GM11168 (cell line): ENCODE data around the gene ATF7IP2.

Experiments
- in situ Hi-C: fragments of 300-500 bp; cut with MboI; formaldehyde crosslinking; loops from one replicate; pipeline ENCODE4 v1.12.0; 2022; ENCODE audit warnings: low sequenced_read_pairs; ENCODE audit not compliant: unreplicated experiment

Gene ATF7IP2

DNA sequence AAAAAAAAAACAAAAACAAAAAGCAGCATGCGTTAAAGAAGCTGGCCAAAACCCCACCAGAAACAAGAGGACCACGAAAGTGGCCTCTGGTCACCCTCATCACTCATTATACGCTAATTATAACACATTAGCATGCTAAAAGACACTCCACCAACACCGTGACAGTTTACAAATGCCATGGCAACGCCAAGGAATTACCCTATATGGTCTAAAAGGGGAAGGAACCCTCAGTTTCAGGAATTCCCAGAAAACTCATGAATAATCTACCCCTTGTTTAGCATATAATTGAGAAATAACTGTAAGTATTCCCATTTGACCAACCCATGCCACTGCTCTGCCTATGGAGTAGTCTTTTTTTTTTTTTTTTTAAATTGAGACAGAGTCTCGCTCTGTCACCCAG is 116.9 kb downstream of the ATF7IP2 start:
- in situ Hi-C loops, result no loop called here

DNA sequence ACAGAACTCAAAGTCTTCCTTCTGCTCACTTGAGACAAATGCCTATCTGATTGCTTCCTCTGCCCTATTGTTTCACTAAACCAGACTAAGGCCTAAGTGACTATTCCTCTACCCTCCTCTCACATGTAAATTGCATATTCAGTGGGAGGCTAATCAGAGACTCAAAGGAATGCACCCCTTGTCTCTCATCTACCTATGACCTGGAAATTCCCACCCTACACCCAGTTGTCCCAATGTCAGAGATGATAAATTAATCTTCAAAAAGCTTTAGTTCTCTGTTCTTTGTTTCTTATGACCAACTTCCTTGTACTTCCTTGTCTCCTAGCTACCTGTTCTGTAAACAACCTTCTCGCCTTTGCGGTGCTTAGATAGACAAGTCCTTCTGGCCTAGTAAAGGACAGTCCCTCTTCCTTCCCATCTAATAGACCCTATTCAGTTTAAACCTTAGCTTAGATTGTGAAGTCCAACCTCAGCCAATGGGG is 118.6 kb downstream of the ATF7IP2 start:
- in situ Hi-C loops, result no loop called here

DNA sequence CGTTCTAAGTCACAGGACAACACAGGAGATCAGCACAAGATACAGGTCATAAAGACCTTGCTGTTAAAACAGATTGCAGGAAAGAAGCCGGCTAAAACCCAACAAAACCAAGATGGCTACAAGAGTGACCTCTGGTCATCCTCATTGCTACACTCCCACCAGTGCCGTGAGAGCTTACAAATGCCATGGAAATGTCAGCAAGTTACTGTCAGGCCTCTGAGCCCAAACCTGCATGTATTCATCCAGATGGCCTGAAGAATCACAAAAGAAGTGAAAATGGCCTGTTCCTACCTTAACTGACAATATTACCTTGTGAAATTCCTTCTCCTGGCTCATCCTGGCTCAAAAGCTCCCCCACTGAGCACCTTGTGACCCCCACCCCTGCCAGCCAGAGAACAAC is 119.4 kb downstream of the ATF7IP2 start:
- in situ Hi-C loops, result loop anchor here (5.0 kb wide), 1 partner anchor 248 kb away; no protein-coding TSS in a partner anchor

DNA sequence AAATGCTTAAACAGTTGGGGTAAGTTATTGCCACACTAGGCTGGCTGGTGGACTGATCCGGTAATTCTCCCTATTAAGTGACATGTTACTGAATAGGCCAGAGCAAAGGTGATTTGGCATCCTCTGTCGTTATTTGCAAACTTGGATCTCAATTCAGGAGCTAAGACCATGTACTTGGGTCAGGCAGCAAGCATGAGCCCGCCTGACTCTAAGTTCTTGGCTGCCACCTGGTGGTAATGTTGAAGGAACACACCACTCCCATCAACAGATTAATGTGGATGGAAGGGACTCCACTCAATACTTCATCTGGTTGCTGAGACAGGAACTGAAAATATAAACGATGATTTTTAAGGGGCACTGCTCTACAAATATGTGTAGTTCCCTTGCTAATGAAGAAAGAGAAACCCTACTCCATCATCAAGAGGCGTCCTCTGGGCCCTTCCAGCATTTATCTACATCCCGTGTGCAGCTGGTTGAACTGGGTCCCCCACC is 123.7 kb downstream of the ATF7IP2 start:
- in situ Hi-C loops, result loop anchor here (5.0 kb wide), 1 partner anchor 252 kb away; no protein-coding TSS in a partner anchor

DNA sequence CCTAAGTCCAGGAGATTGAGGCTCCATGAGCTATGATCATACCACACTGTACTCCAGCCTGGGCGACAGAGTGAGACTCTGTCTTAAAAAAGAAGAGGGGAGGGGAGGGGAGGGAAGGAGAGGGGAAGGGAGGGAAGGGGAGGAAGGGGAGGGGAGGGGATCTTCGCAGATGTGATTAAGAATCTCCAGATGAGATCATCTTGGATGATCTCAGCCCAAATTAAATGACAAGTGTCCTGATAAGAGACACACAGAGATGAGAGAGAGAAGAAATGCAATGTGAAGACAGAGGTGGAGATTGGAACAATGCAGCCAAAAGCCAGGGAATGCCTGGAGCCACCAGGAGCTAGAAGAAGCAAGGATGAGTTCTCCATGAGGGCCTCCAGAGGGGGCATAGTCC is 124.4 kb downstream of the ATF7IP2 start:
- in situ Hi-C loops, result no loop called here

DNA sequence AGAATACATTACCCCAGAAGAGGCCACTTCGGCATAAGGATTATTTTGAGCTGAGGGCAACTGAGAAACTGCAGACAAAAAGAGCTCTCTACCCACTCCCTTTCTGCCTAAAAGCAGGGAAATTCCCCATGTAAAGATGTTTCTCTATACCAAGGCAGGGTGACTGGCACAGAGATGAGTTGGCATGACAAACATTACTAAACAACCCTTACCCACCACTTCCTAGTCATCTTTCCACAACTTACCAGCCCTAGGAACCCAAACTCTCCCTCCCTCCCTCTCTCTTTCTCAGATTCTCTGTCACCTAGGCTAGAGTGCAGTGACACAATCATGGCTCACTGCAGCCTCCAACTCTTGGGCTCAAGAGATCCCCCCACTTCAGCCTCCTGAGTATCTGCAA is 126.0 kb downstream of the ATF7IP2 start:
- in situ Hi-C loops, result no loop called here

DNA sequence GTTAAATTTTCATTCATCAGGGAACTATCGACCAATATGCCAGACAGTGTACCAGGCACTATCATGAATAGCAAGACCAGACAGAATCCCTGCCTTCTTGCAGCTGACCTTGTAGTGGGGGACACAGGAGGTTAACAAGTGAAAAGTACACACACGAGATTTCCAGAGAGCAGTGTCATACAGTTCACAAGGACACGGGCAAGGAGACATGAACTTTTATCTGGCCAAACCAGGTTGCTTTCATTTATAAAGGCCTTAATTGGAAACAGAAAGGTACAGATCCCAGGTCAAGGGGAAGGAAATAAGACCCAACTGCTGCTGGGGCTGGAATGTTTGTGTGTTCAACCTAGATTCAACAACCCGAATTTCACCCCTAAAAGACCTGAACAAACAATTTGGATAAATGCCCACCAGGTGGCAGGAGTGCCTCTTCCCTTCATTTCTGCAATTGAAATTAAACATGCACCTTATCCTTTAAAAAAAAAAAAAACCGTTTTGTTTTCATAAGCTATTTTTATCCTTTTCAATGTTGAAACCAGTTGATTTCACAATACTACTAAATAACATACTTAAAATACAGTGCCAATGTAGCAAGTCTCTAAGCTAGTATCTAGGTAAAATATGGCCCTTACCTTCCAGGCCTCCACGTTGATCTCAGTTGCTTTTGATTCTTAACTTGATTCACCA is 128.7 kb downstream of the ATF7IP2 start:
- in situ Hi-C loops, result loop anchor here (5.0 kb wide), 2 partner anchors 202 to 223 kb away; no protein-coding TSS in a partner anchor

DNA sequence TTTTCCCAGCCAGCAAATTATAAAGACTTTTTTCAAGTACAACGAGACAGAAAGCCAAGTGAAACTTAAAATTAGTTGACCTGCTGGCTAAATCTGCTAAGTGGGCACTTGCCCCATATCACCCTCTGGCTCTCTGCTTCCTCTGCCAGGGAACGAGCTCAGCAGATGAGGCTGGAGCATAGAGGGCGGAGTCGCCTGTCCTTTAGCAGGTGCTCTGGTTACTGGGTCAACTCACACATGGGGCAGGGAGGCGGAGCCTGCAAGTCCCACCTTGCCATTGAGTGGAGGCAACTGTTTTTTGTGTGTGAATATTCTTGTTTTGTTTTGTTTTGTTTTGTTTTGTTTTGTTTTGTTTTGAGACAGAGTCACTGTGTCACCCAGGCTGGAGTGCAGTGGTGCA is 132.0 kb downstream of the ATF7IP2 start:
- in situ Hi-C loops, result loop anchor here (5.0 kb wide), 2 partner anchors 206 to 219 kb away; no protein-coding TSS in a partner anchor

DNA sequence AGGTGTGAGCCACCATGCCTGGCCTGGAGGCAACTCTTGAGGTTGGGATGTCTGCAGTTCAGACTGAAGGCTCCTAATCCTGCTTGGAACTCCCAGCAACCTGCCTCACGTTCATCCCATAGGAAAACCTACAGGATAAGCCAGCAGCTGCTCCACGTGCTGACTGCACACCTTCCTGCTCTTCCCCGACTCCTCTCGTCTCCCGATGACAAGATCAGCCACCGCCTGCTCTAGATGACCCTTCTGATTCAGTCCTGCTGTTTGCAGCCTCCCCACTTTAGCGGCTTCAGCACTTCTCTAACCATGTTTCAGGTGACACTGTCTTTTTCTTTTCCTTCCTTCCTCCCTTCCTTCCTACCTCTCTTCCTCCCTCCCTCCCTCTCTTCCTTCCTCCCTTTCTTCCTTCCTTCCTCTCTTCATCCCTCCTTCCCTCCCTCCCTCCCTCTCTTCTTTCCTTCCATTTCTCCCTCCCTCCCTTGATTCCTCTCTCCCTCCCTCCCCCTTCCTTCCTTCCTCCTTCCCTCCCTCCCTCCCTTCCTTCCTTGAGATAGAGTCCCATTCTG is 132.7 kb downstream of the ATF7IP2 start:
- in situ Hi-C loops, result loop anchor here (5.0 kb wide), 2 partner anchors 206 to 219 kb away; no protein-coding TSS in a partner anchor

DNA sequence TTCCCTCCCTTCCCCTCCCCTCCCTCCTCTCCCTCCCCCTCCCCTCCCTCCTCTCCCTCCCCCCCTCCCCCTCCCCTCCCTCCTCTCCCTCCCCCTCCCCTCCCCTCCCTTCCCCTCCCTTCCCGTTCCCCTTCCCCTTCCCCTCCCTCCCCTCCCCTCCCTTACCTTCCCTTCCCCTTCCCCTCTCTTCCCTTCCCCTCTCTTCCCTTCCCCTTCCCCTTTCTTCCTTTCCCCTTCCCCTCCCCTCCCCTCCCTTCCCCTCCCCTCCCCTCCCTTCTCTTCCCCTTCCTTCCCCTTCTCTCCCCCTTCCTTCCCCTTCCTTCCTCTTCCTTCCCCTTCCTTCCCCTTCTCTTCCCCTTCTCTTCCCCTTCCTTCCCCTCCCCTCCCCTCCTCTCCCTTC is 133.4 kb downstream of the ATF7IP2 start:
- in situ Hi-C loops, result loop anchor here (5.0 kb wide), 2 partner anchors 207 to 218 kb away; no protein-coding TSS in a partner anchor

DNA sequence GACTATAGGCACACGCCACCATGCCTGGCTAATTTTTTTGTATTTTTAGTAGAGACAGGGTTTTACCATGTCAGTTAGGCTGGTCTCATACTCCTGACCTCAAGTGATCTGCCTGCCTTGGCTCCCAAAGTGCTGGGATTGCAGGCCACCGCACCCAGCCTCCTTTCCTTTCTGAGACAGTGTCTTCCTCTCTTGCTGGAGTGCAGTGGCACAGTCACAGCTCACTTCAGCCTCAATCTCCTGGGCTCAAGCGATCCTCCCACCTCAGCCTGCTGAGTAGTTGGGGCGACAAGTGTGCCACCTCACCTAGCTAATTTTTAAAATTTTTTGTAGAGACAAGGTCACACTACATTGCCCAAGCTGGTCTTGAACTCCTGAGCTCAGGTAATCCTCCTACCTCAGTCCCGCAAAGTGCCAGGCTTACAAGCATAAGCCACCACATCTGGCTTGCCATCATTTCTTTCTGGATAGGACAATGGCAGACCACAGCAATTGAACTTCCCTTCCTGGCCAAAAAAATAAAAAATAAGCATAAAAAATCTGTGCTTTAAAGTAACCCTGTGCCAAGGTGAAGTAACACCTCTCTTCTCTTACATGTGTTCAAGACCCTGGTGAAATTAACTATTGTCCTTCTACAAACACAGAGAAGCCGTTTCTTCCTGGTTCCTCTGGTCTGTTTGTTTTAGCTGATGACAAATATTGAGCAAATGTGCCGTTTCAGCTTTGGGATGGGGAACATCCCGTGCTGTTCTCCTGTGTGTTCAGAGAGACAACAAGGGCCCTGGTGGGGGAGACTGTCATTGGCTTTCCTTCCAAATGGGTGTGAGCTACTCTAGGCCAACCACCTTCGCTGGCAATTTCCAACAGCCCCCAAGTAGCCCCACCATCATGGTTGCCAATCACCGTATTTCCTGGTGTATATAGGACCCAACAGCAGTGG is 134.3 kb downstream of the ATF7IP2 start:
- in situ Hi-C loops, result loop anchor here (5.0 to 10.0 kb wide), 3 partner anchors 208 to 405 kb away; no protein-coding TSS in a partner anchor

DNA sequence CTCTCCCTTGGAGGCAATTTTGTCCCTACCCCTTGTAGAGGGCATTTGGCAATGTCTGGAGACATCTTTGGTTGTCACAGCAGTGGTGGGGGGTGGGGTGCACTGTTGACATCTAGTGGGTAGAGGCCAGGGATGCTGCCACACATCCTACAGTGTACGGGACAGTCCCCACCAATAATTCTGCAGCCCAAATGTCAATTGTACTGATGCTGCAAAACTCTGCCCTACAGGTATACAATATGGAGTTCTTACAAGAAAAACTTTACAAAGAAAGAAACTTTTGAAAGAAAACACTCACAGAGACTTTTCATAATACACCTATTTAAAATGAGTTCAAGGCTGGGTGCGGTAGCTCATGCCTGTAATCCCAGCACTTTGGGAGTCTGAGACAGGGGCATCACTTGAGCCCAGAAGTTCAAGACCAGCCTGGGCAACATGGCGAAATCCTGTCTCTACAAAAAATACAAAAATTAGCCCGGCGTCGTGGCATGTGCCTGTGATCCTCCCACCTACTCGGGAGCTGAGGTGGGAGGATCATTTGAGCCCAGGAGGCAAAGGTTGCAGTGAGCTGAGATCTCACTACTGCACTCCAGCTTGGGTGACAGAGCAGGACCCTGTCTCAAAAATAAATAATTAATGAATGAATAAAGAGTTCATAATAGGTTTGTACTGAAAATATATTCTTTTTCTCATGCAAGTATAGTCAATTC is 135.2 kb downstream of the ATF7IP2 start:
- in situ Hi-C loops, result loop anchor here (10.0 kb wide), 1 partner anchor 404 kb away; no protein-coding TSS in a partner anchor

DNA sequence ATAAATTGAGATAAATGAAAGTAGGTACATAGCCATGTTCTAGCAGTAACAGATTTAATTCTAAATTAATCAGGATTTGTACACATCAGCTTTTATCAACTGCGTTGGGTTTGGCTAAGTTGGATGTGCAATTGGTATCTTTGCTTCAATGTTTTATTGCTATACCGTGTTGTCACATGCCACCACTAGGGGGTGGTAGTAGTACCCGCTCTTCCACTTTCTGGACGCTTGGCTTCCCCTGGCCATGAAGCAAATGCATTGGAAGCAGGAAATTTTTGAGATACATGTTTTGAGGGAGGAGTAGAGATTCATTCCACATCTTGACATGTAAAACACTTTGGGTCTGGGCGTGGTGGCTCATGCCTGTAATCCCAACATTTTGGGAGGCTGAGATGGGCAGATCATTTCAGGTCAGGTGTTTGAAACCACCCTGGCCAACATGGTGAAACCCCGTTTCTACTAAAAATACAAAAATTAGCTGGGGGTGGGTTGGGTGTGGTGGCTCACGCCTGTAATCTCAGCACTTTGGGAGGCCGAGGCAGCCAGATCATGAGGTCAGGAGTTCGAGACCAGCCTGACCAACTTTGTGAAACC is 135.9 kb downstream of the ATF7IP2 start:
- in situ Hi-C loops, result loop anchor here (10.0 kb wide), 1 partner anchor 403 kb away; no protein-coding TSS in a partner anchor

DNA sequence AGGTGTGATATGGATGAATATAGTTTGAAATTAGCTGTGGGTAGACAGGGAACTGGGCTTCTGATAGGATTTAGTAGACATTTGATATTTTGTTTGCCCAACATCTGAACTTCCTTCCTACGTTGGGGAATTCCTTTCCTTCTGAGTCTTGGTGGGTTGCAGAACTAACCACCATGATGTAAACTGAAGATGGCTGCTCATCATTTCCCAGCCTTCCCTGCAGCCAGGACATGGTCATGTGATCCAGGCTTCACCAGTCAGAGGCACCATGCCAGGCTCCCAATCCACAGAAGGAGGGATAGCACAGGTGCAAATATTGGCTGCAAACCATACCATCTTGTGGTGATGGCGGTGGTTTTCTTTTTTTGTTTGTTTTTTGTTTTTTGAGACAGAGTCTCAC is 137.1 kb downstream of the ATF7IP2 start:
- in situ Hi-C loops, result loop anchor here (10.0 kb wide), 1 partner anchor 402 kb away; no protein-coding TSS in a partner anchor

DNA sequence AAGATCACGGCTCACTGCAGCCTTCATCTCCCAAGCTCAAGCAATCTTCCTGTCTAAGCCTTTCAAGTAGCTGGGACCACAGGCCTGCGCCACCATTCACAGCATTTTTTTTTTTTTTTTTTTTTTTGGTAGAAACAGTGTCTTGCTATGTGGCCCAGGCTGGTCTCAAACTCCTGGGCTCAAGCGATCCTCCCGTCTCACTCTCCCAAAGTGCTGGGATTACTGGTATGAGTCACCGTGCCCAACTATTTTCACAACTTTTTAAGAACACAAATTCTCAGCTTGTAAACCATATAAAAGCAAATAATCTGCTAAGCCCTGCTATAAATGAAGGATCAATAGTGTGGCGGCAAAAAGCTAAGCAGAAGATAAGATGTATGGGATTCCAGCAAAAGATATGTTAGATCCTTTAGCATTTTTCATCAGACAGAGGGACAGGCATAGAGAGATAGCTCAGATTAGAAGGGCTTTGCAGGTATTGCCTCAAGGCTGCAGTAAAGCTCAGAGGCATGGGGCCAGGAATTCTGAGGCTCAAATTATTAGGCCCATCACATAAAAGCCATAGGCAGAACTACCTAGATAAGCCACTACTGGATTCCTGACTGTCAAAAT is 139.5 kb downstream of the ATF7IP2 start:
- in situ Hi-C loops, result loop anchor here (10.0 kb wide), 1 partner anchor 399 kb away; no protein-coding TSS in a partner anchor

DNA sequence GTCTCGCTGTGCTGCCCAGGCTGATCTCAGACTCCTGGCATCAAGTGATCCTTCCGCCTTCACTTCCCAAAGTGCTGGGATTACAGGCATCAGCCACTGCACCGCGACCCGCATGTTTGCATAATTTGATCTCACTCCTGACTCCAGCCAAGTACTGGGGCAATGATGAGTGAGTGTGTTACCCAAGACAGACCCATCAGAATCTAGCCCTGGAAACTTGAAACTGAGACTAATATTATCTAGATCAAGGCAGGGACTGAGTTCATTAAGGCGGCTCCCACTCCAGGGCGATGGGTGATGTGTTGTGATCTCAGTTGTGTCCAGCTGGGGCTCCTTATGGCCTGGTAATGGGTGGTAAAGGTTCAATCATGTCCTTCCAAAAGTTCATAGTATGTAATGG is 141.1 kb downstream of the ATF7IP2 start:
- in situ Hi-C loops, result loop anchor here (10.0 kb wide), 1 partner anchor 398 kb away; no protein-coding TSS in a partner anchor

DNA sequence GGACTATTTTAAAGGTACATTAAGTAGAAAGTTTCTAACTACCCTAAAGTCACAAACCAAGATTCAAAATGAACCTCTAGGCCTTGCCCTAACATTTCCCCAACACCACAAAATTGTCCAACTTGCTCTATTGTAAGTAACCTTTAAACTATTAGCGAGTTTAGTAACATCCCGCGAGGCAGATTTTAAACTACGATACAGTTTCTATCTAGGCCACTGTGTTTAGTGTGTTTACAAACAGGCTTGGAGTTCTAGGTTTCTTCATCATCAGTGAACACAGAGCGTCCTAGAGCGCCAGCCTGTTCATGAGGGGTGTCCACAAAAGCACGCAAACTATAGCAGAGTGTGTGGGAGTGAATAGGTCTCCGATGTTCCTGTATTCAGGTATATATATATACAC is 142.8 kb downstream of the ATF7IP2 start:
- in situ Hi-C loops, result loop anchor here (10.0 kb wide), 1 partner anchor 396 kb away; no protein-coding TSS in a partner anchor

DNA sequence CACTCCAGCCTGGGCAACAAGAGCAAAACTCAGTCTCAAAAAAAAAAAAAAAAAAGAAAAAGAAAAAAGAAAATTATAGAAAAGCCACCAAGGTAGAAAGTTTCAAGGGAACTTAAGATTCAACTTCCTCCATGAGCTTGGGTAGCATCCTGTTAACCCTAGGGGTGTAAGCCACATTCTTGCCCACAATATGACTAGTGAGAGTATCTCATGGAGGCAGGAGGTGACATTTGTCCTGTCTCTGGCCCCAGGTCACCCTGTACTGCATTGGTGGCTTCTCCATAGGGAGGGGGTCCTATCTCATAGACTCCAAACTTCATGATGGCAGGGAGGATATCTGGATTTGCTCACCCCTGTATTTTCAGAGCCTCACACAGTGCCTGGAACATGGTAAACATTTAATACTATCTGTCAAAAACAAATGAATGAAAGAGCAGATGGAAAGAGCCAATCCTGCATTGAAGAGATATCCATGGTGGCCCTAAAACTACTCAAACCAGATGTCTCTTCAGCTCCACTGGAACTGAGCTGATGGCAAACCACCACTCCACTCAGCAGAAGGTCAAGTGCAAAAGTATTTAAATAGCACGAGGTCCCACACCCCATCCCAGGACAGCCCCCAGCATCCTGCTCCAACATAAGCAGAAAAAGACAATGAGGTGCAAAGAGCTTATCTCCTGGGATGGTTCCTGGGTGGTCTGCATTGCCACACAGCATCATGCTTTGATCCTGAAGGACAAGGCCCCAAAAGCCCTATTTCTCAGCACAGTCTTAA is 144.2 kb downstream of the ATF7IP2 start:
- in situ Hi-C loops, result loop anchor here (10.0 kb wide), 1 partner anchor 395 kb away; no protein-coding TSS in a partner anchor
